Hematopoietic multipotent progenitor cell treated with erythropoietin and hydrocortisone succinate and interleukin-3 and kit ligand, for 6 days (in vitro differentiated cells): ENCODE measurements around the gene GKN1.

Experiments
- DNase-seq: peaks from one replicate; pipeline ENCODE4 v3.0.0-alpha.2; 2015

GKN1 gene

DNA sequence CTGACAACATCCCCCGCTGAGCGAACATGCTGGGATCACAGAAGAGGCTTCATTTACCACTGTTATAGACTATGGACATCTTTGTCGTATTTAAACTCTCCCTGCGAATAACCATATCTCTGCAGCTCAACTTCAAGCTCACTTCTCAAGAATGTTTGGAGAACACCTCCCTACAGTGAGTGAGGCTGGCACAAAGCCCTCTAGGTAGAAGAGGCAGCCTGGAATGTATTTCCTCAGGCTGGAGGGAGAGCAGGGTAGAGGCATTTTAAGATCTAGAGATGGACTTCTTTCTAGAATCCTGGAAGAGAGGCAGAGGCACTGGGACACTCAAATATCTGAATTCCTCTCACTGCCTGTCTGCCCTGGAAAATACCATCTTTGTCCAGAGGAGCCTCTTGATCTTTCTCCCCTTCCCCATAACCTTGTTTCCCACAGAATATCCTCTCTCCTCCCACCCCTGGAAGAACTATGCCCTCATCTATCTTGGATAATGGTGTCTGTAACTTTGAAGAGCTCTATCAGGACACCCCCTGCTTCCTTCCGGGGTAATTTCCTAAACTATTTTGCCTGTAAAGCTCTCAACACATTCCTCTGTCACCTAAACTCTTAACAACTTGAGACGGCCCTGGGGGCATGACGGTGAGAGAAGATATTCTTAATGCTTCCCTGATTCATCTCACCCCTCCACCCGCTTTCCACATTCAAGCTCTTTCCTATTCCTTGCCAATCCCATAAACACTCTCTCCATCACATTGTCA lies 36.2 kb downstream of the GKN1 start:
- no peak for DNase-seq

DNA sequence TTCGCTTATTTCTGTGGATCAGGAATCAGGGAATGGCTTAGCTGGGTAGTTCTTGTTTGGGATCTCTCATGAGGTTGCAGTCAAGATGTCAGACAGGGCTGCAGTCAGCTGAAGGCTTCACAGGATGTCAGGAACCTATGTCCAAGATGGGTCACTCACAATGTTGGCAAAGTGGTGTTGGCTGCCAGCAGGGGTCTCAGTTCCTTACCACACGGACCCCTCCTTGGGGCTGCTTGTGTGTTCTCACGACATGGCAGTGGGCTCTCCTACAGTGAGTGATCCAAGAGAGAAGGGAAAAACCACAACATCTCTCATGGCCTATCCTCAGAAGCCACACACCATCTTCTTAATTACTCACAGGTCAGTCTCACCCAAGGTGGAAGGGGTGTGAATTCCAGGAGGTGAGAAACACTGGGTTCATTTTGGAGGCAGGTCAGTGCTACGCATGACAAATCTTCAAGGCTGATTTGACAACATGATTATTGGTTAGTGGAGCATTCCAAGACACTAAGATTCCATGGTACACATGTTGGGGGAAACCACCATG lies 37.2 kb downstream of the GKN1 start:
- DNase-seq, result no peak

DNA sequence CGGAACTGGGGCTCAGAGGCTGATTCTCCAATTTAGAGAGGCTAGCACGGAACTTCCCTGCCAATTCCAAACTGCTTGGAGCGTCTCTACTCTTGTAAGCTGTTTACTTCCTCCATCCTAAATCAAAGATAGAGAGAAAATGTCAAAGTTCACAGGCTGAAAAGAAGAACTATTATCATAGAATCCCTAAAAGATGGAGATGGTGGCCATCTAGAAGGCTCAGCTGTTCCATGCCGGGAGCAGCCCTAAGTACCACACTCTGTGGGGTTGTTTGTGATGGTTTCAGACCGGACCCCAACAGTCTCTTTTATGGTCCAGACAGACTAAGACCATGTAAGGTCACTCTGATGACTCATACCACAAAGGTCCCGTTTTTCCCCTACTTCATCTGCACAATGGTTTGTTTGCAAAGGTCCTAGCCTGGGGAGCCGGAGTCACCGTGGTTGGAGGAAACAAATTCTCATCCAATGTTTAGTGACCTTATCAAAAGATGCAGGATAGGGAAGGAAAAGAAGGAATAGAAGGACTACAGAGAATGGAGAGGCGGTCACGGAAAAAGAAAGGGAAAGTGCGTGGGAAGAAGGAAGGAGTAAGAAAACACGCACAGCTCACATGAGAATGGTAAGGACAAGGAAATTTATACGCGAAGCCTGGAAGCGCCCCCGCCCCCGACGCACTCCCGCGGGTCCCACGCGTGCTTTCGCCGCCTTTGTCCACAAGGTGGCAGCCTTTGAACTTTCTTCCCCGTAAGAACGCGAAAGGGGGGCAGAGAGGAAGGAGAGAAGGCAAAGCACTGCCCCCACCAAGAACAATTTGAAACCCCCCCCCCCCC lies 38.1 kb downstream of the GKN1 start:
- peak; percentile 54 for DNase-seq

DNA sequence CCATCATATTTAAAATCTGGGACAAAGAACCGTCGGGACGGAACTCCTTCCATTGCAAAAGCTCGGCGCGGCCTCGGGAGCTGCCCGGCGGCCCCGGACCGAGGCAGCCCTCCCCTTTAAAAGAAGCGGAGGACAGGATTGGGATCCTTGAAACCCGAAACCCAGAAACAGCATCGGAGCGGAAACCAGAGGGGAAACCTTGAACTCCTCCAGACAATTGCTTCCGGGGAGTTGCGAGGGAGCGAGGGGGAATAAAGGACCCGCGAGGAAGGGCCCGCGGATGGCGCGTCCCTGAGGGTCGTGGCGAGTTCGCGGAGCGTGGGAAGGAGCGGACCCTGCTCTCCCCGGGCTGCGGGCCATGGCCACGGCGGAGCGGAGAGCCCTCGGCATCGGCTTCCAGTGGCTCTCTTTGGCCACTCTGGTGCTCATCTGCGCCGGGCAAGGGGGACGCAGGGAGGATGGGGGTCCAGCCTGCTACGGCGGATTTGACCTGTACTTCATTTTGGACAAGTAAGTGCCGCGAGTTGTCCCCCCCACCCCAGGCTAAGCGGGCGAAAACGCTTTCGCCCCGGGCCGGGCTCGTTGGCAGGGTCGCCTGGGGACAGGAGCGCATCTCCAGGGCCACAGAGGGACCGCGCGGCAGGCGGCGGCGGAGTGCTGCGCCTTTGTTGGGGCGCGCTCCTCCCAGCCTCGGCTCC lies 38.9 kb downstream of the GKN1 start, which contains the start of gene ANTXR1:
ANTXR1 (plus strand) TSS at position 38 of the 698 bp plus-strand sequence; CDS start at position 359, 321 bp downstream.
- DNase-seq, result peak; percentile 20

DNA sequence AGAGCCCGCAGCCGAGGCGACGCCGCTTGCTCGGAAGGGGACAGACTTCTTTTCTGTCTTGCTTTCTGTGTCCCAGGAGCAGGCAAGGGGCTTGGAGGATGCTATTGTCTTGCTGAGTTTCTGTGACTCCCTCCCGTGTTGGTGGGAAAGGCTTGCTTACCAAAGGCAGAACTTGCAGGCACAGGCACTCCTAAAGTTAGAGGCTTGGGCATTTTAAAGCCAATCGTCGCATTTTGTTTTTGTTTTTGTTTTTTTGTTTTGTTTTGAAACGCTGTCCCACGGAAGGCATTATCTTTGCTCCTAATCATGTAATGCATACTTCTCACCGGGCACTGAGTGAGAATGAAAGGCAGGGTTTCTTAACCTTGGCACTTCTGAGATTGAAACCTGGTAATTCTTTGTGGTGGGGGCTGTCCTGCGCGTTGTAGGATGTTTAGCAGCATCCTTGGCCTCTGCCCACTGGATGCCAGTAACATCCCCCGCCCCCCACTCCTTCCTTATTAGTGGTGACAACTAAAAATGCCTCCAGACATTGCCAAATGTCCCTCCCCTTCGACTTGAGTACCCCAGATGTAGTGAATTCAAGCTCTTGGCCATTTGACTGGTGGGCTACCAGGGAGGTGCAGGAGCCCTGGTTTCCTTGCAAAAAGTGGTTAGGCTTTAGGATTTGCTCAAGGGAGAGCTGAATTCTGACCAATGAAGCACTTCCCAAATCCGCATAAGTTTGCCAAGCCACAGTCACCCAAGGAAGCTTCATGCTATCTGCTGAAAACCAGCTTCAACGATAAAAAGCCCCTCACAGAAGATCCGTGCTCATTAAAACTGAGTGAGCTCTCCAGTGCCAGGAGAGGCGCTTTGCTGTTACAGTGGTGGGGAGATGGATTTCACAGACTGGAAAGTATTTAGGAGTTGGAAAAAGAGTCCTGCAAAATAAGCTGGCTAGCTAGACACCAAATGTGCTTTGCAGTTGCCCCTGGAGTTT lies 39.7 kb downstream of the GKN1 start:
- no peak for DNase-seq

DNA sequence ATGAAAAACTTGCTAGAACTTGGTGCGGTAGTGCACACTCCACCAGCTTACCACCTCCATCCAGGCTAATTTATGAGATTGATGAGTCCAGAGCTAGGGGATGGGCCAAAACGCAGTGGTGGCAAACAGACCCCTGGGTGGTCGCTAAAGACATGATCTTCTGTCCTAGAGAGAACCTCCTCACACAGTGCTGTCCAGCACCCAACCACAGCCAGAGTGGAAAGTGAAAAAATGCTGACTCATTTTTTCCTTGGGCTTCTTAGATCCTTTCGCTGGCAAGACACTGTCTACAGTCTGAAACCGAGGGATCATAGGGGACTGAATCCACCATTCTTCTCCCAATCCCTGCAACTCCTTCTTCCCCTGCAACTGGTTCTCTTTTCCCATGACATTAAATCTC lies 42.6 kb downstream of the GKN1 start:
- peak; percentile 12 for DNase-seq

DNA sequence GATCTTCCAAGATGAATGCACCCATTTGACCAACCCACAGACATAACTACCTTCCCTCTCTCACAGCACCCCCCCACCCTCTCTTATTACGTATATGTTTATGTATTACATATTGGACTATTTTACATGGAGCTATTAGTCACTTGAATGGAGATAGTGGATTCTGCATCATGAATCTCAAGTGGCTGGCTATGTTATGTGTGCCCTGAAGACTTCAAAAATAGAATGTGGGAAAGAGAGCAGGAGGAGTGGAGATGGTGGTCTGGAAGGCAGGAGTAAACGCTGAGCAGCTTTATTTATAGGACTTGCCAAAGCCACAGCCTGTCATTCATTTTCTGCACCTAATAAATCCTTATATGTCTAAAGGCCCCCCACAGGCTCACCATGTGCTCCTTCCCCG lies 43.4 kb downstream of the GKN1 start:
- no peak for DNase-seq

DNA sequence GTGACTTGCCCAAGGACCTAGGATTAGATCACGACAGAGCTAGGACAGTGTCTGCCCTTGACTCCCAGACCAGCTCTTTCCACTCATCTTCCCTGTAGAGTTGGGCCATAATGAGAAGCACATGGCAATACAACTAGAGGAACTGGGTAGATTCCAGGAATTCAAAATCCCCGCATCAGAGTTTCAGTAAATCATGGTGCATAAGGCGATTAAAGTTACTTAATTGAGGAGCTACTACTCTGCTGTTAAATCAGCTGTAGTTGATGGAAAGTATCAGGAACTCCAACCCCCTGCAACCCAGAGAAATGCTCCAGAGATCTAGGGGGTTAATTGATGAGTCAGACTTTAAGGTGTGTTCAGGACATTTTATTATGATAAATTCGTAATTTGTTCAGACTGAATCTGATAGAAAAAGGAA lies 44.3 kb downstream of the GKN1 start:
- DNase-seq, result no peak

DNA sequence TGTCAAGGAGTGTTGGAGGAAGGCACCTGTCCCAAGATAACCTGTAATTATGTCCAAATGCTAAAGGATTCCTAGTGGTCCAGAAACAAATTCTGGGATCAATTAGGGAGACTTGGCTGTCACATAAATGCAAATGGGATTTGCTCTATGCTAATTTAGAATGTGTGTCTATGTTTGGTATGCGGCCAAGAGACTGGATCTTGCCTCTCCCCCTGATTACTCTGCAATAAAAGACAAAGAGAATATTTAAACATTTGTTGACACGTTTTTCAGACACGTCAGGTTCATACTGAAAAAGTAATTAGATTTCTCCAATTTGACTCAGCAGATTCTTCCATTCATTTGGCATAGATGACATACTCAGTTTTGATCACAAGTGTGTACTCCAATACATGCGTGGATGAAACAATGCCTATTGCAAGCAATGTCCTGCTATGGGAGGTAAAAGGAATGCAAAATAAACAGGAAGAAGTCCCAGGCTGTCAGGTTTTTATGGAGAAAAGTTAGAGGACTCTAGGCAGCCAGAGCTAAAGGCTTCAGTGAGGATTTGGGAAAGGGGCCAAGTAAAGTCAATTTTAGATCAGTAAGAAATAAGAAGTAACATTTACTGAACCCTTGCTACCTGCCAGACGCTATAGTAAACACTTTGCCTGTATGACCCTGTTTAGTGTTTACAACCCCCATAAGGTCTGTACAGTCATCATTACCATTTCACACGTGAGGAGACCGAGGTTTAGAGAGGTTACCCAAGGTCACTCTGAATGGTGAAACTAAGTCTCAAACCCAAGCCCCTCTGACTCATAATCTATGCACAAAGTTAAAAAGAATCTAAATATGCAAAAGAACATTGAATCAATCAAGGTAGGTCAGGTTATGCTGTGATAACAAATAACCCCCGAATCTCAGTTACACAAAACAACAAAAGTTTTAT lies 46.3 kb downstream of the GKN1 start:
- DNase-seq, result no peak

DNA sequence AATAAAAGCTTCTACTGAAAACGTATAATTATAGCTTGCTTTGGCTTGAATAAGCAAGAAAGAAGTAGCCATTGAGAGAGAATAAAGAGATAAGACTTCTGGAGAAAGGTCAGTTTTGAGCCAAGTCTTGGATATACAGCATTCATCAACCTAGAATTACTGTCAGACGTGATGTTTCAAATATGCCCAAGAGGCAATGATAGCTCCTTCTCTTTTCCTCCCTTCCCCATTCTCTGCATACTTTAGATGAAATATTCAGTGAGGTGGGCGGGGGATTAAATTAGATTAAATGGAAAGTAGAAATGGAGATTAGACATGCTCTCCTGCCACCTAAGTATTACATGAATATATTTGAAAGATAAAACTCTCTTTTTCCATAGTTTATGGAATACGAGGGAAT lies 47.3 kb downstream of the GKN1 start:
- DNase-seq, result no peak

DNA sequence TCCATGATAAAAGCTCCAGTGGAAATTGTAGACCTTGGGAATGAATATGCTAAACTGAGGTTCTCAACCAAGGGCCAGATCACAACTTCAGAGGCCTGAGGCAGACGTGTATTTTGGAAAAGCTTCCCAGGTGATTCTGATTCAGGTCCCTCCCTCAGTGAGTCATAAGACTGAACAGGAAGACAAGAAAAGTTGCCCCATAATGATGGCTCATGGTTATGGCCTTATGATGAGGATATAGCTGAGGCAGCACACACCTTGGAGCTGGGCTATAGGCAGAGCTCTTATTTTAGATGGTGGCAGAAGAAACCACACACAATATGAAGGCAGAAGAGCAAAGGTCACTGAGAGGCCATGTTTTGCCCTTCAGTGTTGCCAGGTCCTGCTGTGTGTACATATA lies 48.1 kb downstream of the GKN1 start:
- no peak for DNase-seq

DNA sequence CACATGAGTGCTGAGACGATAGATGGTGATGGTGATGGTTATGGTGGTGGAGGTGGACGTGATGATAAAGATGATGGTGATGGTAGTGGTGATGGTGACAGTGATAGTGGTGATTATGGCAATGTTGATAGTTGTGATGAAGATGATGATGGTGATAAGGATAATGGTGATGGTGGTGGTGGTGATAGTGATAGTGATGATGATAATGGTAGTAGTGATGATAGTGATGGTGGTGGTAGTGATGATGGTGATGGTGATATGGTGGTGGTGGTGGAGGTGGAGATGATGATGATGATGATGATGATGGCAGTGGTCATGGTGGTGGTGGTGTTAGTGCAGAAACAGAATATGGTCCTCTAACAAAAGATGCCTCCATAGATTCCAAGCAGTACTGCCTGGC lies 48.8 kb downstream of the GKN1 start:
- no peak for DNase-seq

DNA sequence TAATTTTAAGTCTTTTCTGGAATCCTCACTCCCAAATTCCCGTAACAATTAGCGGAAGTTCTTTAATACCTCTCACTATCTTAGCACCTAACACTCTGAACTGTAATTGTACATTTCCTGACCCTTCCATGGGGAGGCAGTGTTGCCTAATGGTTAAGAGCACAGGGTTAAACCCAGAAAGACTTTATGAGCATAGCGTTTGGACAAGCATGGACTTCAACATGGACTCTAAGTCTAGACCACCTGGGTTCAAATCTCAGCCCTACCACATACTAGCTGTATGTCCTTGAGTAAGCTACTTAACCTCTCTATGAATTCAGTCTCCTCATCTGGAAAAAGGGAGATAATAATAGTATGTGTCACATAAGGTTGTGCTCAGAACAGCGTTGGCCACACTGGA lies 51.6 kb downstream of the GKN1 start:
- peak; percentile 76 for DNase-seq

DNA sequence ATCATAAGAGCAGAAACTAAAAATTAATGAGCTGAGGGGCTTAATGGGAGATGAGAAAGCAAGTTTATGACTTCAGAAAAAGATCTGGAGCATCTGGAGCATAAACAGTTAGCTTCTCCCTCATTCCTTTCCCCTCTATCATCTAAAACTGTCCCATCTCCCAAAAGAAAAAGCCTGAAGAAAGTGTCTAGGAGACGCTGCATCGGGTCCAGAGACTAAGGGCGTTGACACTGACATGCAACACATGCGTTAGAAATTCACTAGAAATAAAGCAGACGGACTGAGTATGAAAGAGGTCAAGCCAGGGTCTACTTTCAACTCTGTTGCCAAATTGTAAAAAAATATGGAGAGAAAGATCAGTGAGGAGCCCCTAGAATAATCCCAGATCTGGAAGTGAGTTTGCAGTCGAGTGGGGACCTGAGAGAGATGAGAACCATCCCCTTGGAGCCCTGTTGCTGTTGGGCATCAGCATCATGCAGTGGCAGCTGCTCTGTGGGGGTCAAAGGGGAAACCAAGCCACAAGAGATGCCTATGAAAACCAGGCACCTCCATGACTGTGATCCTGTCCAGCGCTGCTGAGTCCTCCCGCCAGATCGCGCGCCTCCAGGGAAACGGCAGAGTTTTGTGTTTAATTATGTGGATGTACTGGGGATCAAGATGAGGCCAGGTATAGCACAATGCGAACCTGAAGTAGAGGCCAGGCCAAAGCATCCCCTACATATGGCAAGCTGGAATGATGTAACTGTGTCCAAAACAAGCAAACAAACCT lies 52.4 kb downstream of the GKN1 start:
- DNase-seq, result no peak
